GM13976 (cell line): Measurements from ENCODE around the gene FAM89A.

Experiments
- DNase-seq: peaks from one replicate; pipeline ENCODE4 v3.0.0; 2012; ENCODE audit warnings: low spot score
- CTCF ChIP-seq: IDR thresholded peaks from 2 replicates; pipeline ENCODE4 v1.5.1; 2012; ENCODE audit warnings: borderline replicate concordance, mild to moderate bottlenecking; ENCODE audit not compliant: insufficient read depth; ENCODE audit errors: extremely low read depth, missing control alignments, control extremely low read depth
- in situ Hi-C: fragments of 300-500 bp; cut with MboI; formaldehyde crosslinking; loops from one replicate; pipeline ENCODE4 v1.12.0; 2022; ENCODE audit warnings: low sequenced_read_pairs, mixed read lengths, inconsistent platforms; ENCODE audit not compliant: unreplicated experiment

The FAM89A gene

DNA sequence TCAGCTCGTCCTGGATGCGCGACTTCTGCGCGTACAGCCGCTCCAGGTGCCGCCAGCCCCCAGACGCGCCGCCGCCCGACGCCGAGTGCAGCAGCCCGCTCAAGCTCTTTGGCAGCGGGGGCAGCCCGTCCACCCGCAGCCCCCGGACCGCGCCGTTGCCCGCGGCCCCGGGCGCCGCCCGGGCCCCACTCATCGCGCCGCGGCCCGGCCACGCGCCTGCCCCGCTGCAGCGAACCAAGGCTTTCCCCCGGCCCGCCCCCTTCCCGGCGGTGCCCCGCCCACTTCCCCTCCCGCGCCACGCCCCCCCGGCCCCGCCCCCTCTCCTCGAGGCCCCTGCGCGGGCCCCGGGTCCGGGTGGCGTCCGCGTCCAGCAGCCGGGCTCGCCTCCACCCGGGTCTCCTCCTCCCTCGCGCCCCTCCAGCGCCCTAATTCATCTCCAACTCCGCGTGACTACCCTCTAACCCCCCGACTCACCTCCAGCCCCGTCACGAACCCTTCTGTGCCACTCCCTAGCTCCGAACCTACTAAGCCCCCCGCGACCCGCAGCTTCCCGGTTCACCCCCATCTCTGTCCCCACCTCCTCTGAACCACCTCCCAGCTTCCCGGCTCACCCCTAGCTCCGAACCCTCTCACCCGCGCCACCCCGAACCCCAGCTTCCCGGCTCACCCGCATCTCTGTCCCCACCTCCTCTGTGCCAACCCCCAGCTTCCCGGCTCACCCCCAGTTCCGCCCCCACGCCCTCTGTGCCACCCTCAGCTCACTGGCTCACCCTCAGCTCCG is at the start of gene FAM89A:
Gene FAM89A, minus strand, starts transcription at position 236 of the 781 bp plus-strand sequence. Its CDS starts 43 bp downstream, at position 193.
- in situ Hi-C loops: no loop called here
- no peak for TF ChIP-seq CTCF
- peak; percentile 92 for DNase-seq

DNA sequence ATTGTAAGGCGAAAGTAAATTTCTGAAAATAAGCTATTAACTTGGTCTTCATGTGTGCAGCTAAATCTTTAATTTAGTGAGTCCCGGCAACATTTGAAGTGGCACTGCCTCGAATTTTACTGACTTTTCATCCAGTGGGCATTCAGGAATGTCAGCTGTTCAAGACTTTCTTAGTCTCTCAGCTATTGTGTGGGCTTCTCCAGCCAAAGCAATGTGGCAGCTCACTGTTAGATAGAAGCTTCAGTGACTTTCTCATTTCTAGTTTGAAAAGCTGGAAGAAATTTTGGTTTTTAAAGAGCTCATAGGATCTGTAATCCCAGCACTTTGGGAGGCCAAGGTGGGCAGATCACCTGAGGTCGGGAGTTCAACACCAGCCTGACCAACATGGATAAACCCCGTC is 44.3 kb upstream of the FAM89A start:
- no peak for TF ChIP-seq CTCF
- in situ Hi-C loops: no loop called here
- DNase-seq: no peak

- TF ChIP-seq CTCF: no peak
- no peak for DNase-seq
- in situ Hi-C loops: no loop called here
Observed at GRCh38 chr1:231079163-231079562, 39.1 kb upstream of the FAM89A start.

- DNase-seq: no peak
- no peak for TF ChIP-seq CTCF
- in situ Hi-C loops: no loop called here
Observed at GRCh38 chr1:231078250-231078649, 38.2 kb upstream of the FAM89A start.

DNA sequence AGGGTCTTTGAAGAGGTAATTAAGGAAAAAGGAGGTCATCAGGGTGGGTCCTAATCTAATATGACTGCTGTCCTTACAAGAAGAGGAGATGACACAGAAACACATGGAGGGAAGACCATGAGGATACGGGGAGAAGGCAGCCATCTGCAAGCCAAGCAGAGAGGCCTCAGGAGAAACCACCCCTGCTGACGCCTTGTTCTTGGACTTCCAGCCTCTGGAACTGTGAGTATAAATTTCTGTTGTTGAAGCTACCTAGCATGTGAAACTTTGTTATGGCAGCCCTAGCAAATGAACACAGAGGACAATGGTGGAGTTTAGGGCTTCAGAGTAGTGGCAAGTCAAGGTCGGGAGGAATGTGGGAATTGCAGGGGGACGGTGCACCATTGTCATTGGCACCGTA is 36.7 kb upstream of the FAM89A start:
- in situ Hi-C loops: no loop called here
- no peak for TF ChIP-seq CTCF
- no peak for DNase-seq

- no peak for TF ChIP-seq CTCF
- no peak for DNase-seq
- in situ Hi-C loops: no loop called here
Observed at GRCh38 chr1:231075497-231075896, 35.4 kb upstream of the FAM89A start.
